ENCODE data around the gene MARCHF11.

DNA sequence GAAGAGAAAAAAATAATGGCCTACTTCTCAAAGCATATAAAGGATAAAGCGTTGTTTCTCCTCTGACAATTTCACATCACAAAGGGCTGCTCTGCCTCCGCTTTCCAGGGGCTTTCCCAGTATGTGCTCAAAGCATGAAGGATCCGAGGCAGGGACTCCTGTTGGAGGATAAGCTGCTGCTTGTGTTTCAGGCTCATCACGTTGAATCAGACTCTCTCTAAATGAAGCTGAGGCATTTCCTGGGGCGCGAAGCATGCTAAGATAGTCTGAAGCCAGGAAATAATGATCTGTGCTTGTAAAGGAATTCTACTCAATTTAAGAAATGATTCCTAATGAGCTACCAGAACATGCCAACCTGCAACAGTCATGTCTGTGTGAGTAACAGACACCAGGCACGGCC lies 97.5 kb downstream of the MARCHF11 start:
- TF ChIP-seq NFE2L2 (IDR thresholded peaks at IDR 0.05; ENCODE audit: low read depth, low read length): no peak
- no peak for TF ChIP-seq SMC3 (IDR thresholded peaks at IDR 0.05; ENCODE audit: low read depth, low read length)
- TF ChIP-seq, protein P1, sequence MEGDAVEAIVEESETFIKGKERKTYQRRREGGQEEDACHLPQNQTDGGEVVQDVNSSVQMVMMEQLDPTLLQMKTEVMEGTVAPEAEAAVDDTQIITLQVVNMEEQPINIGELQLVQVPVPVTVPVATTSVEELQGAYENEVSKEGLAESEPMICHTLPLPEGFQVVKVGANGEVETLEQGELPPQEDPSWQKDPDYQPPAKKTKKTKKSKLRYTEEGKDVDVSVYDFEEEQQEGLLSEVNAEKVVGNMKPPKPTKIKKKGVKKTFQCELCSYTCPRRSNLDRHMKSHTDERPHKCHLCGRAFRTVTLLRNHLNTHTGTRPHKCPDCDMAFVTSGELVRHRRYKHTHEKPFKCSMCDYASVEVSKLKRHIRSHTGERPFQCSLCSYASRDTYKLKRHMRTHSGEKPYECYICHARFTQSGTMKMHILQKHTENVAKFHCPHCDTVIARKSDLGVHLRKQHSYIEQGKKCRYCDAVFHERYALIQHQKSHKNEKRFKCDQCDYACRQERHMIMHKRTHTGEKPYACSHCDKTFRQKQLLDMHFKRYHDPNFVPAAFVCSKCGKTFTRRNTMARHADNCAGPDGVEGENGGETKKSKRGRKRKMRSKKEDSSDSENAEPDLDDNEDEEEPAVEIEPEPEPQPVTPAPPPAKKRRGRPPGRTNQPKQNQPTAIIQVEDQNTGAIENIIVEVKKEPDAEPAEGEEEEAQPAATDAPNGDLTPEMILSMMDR (conservative IDR thresholded peaks at IDR 0.05; ENCODE audit: low read depth, low read length): no peak
- no peak for TF ChIP-seq RCOR1 (IDR thresholded peaks at IDR 0.05; ENCODE audit: insufficient replicate concordance, low read length)
- no peak for TF ChIP-seq POLR2A (IDR thresholded peaks at IDR 0.05; ENCODE audit: low read depth, low read length)
